ENCODE data around the gene ZNF285.

- TF ChIP-seq, protein P1, sequence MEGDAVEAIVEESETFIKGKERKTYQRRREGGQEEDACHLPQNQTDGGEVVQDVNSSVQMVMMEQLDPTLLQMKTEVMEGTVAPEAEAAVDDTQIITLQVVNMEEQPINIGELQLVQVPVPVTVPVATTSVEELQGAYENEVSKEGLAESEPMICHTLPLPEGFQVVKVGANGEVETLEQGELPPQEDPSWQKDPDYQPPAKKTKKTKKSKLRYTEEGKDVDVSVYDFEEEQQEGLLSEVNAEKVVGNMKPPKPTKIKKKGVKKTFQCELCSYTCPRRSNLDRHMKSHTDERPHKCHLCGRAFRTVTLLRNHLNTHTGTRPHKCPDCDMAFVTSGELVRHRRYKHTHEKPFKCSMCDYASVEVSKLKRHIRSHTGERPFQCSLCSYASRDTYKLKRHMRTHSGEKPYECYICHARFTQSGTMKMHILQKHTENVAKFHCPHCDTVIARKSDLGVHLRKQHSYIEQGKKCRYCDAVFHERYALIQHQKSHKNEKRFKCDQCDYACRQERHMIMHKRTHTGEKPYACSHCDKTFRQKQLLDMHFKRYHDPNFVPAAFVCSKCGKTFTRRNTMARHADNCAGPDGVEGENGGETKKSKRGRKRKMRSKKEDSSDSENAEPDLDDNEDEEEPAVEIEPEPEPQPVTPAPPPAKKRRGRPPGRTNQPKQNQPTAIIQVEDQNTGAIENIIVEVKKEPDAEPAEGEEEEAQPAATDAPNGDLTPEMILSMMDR (conservative IDR thresholded peaks at IDR 0.05 in 1 of 2, IDR thresholded peaks at IDR 0.05 in 1 of 2; ENCODE audit: extremely low read depth in 1 of 2, insufficient read depth in 1 of 2, low read depth in 1 of 2, low read length in 2 of 2), result no peak
- TF ChIP-seq EZH2 (IDR thresholded peaks at IDR 0.05; ENCODE audit: borderline replicate concordance, low read length), result no peak
These were observed 26.6 kb downstream of the ZNF285 start for GRCh38 chr19:44374789-44375188.

Data from mammary epithelial cell (primary cell).